B cell (primary cell): Measurements from ENCODE around the gene TMEM222. TPM values are rescaled to one million over a fixed set of nuclear protein-coding genes. Genes with fewer than 3 reads are reported as not detected.
A peak's percentile ranks its signal among the peaks of the same experiment; 100 is the strongest.

ENCODE experiments used
- ATAC-seq: fragments of 200-7000 bp; cut with Tn5 transposase; one replicate; pipeline ENCODE4 v1.10.0; 2021; ENCODE audit warnings: low read depth, mild to moderate bottlenecking, moderate number of reproducible peaks, moderate library complexity
- CTCF ChIA-PET: fragments of 350-600 bp; sonication (Branson Sonifier 250); formaldehyde crosslinking; loops from one replicate; lab custom pipeline; 2021; ENCODE audit warnings: antibody characterized with exemption, inconsistent platforms; lab: Charles Lee
- POLR2A ChIA-PET: fragments of 350-600 bp; sonication (Branson Sonifier 250); formaldehyde crosslinking; loops from one replicate; lab custom pipeline; 2021; ENCODE audit warnings: antibody characterized with exemption; lab: Charles Lee
- DNase-seq: peaks from one replicate; pipeline ENCODE4 v3.0.0; 2013
- H2AFZ ChIP-seq: 2 replicates; pipeline ENCODE4 v1.6.1; 2012; ENCODE audit warnings: mild to moderate bottlenecking, low read depth, low read length; ENCODE audit not compliant: insufficient read depth, poor library complexity, severe bottlenecking
- H3K27ac ChIP-seq, 2 donors: 1 replicate in 1 of 2; 2 replicates in 1 of 2; pipeline ENCODE4 v1.5.1; 2012 to 2013; ENCODE audit warnings: low read length in 2 of 2, mild to moderate bottlenecking in 2 of 2, moderate library complexity in 1 of 2
- H3K27me3 ChIP-seq, 4 experiments: fragments of 200-600 bp in 1 of 4; sonication (generic) in 1 of 4; replicated peaks in 1 of 4; 1 replicate in 2 of 4; 2 replicates in 2 of 4; pipeline versions ENCODE4 v1.6.1 to v1.7.0; 2013 to 2016; ENCODE audit warnings: low read length in 3 of 4, mild to moderate bottlenecking in 2 of 4, mixed read lengths in 1 of 4, moderate library complexity in 1 of 4; ENCODE audit not compliant: insufficient read depth in 4 of 4, control insufficient read depth in 3 of 4; ENCODE audit errors: control extremely low read depth in 1 of 4
- H3K36me3 ChIP-seq, 2 experiments: replicated peaks in 1 of 2; 1 replicate in 1 of 2; 2 replicates in 1 of 2; pipeline versions ENCODE4 v1.6.1 to v1.7.1; 2013; ENCODE audit warnings: low read length in 1 of 2; ENCODE audit not compliant: insufficient read depth in 2 of 2, control insufficient read depth in 1 of 2; ENCODE audit errors: control extremely low read depth in 1 of 2, extremely low read depth in 1 of 2
- H3K4me1 ChIP-seq, 2 donors: fragments of 200-600 bp in 1 of 2; sonication (generic) in 1 of 2; 1 replicate in 1 of 2; 2 replicates in 1 of 2; pipeline versions ENCODE4 v1.5.1 to v1.6.1; 2013 to 2017; ENCODE audit warnings: low read length in 2 of 2; ENCODE audit not compliant: control insufficient read depth in 2 of 2, insufficient read depth in 2 of 2
- H3K4me2 ChIP-seq: replicated peaks from 2 replicates; pipeline ENCODE3; 2012; ENCODE audit warnings: mild to moderate bottlenecking, low read depth, low read length; ENCODE audit not compliant: poor library complexity, severe bottlenecking
- H3K4me3 ChIP-seq, 5 experiments: fragments of 200-600 bp in 1 of 5; sonication (generic) in 1 of 5; 1 replicate in 3 of 5; 2 replicates in 2 of 5; pipeline versions ENCODE4 v1.5.1 to v1.7.0; 2011 to 2016; ENCODE audit warnings: low read length in 4 of 5, mild to moderate bottlenecking in 4 of 5, low read depth in 2 of 5, control low read depth in 1 of 5, moderate library complexity in 1 of 5; ENCODE audit not compliant: insufficient read depth in 1 of 5; ENCODE audit errors: control extremely low read depth in 1 of 5, extremely low read depth in 1 of 5
- H3K79me2 ChIP-seq: fragments of 200-600 bp; sonication (generic); one replicate; pipeline ENCODE4 v1.6.0; 2016; ENCODE audit warnings: low read length; ENCODE audit not compliant: control insufficient read depth, insufficient read depth
- H3K9ac ChIP-seq: fragments of 200-600 bp; sonication (generic); 2 replicates; pipeline ENCODE4 v1.6.1; 2017; ENCODE audit warnings: mild to moderate bottlenecking, low read length, moderate library complexity
- H3K9me3 ChIP-seq, 3 donors: one replicate each; pipeline versions ENCODE4 v1.6.1 to v1.7.1; 2013; ENCODE audit warnings: low read length in 2 of 3; ENCODE audit not compliant: control insufficient read depth in 2 of 3, insufficient read depth in 1 of 3; ENCODE audit errors: control extremely low read depth in 1 of 3
- H4K20me1 ChIP-seq: 2 replicates; pipeline ENCODE4 v1.6.0; 2012; ENCODE audit warnings: mild to moderate bottlenecking, low read length; ENCODE audit not compliant: insufficient read depth, control insufficient read depth, poor library complexity, severe bottlenecking
- H3K27ac Mint-ChIP-seq: one replicate; pipeline ENCODE4 v1.8.0; 2021; ENCODE audit warnings: mixed read lengths
- H3K27me3 Mint-ChIP-seq: one replicate; pipeline ENCODE4 v1.8.0; 2021; ENCODE audit warnings: mixed read lengths
- H3K4me1 Mint-ChIP-seq: one replicate; pipeline ENCODE4 v1.8.0; 2021; ENCODE audit warnings: mixed read lengths
- H3K4me3 Mint-ChIP-seq: one replicate; pipeline ENCODE4 v1.8.0; 2021; ENCODE audit warnings: mixed read lengths
- H3K9me3 Mint-ChIP-seq: one replicate; pipeline ENCODE4 v1.8.0; 2022; ENCODE audit warnings: mixed read lengths; ENCODE audit not compliant: insufficient read depth
- EZH2 ChIP-seq: IDR thresholded peaks from 2 replicates; pipeline ENCODE4 v1.6.1; 2012; ENCODE audit warnings: borderline replicate concordance, low read depth, mild to moderate bottlenecking, moderate library complexity, low read length; ENCODE audit not compliant: insufficient read depth, poor library complexity, severe bottlenecking
- WGBS: methylation state at CpG from one replicate; pipeline ENCODE4 v1.1.5; 2013; ENCODE audit warnings: missing lambda C conversion rate; ENCODE audit not compliant: insufficient coverage; 5-methylcytosine and 5-hydroxymethylcytosine counted together
- intact Hi-C: fragments of 100-400 bp; cut with micrococcal nuclease; formaldehyde crosslinking; loops from one replicate; pipeline ENCODE4 v1.10.0; 2022
- polyA plus RNA-seq: library from polyadenylated mRNA; depleted of rRNA; stranded (reverse); fragments of >200 nt; gene quantifications from 2 replicates; pipeline ENCODE4 v1.2.3, GENCODE V29; 2012
- total RNA-seq, 2 donors: library from RNA; stranded (reverse); fragments of 120-200 nt in 1 of 2; gene quantifications; 1 replicate in 1 of 2; 2 replicates in 1 of 2; pipeline versions ENCODE4 v1.2.3 to v1.2.4, GENCODE V29; 2013 to 2022
- TF ChIP-seq, protein P1 (sequence below): fragments of 200-600 bp; IDR thresholded peaks from one replicate; pipeline ENCODE4 v1.8.0; 2022; ENCODE audit warnings: antibody characterized with exemption, mild to moderate bottlenecking

The TMEM222 gene
- total and polyA plus RNA-seq, 2 donors (not counting 1 experiment from before 2014, with no cell fraction given) = 44.2 to 80.9 TPM

DNA sequence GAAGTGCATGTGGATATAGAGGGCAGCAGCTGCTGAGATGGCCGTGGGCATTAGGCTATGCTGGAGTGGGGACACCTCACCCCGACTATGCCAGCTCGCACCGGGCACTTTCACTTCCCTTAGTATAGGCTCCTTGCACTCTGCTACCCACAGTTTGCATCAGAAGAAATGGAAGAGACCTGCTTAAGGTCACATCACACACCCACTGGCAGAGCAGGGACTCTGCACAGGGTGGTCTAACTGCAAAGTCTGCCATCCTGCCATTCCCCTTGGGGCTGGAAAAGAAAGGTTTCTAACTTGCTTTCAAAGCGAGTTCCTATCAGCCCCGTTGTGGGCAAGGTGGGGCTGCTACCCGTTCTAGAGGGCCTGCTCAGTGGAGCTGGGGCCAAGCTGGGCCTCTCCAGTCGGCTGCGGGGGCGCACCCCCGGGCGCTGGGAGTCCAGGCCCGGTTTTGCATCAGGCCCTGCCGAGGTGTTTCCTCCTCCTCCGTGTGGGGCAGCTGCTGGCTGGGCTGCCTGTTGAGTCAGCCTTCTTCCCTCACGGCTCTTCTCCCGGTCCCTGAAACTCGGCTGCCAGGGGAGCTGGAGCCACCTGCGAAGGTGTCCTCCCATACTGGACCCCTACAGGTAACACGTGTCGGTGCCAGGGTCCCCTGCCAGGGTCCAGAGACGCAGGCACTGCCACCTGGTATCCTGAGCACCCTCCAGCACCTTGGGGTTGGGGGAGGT is 19.7 kb downstream of the TMEM222 start, which contains the start of gene SYTL1:
Gene SYTL1 (plus strand): TSS at position 498 of the 728 bp plus-strand sequence. CDS start 3,313 bp downstream, outside the sequence.
- H3K79me2 ChIP-seq = peaks cover 41% of the 10 kb centered on the region
- peak within 1 kb of the TSS; percentile 61 to 89 (median 79) for H3K4me3 ChIP-seq
- no peaks in the 10 kb centered on the region for H3K27me3 ChIP-seq
- H3K36me3 ChIP-seq = peaks cover 0 to 22% of the 10 kb centered on the region in 2 experiments
- H3K4me1 ChIP-seq = peaks cover 37 to 59% of the 10 kb centered on the region in 2 donors
- ATAC-seq (peak; percentile 78), DNase-seq (peak; percentile 89)
- TF ChIP-seq, protein P1, sequence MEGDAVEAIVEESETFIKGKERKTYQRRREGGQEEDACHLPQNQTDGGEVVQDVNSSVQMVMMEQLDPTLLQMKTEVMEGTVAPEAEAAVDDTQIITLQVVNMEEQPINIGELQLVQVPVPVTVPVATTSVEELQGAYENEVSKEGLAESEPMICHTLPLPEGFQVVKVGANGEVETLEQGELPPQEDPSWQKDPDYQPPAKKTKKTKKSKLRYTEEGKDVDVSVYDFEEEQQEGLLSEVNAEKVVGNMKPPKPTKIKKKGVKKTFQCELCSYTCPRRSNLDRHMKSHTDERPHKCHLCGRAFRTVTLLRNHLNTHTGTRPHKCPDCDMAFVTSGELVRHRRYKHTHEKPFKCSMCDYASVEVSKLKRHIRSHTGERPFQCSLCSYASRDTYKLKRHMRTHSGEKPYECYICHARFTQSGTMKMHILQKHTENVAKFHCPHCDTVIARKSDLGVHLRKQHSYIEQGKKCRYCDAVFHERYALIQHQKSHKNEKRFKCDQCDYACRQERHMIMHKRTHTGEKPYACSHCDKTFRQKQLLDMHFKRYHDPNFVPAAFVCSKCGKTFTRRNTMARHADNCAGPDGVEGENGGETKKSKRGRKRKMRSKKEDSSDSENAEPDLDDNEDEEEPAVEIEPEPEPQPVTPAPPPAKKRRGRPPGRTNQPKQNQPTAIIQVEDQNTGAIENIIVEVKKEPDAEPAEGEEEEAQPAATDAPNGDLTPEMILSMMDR = no peak
- TF ChIP-seq EZH2 = no peak
- POLR2A ChIA-PET = interaction anchor here (0.7 to 2.1 kb wide), 10 partner anchors 8 to 791 kb away, joined by 3 to 16 read pairs (median 4); partner anchors contain the start of genes MAP3K6 and WASF2
- H3K27ac ChIP-seq = peak within 1 kb of the TSS; percentile 85 to 88
- Mint-ChIP-seq H3K4me1 (peaks cover 64% of the 10 kb centered on the region), H3K27me3 (no peaks in the 10 kb centered on the region), H3K9me3 (no peaks in the 10 kb centered on the region), H3K4me3 (peak within 1 kb of the TSS; percentile 96), H3K27ac (peak within 1 kb of the TSS; percentile 98)
- no peaks in the 10 kb centered on the region for H4K20me1 ChIP-seq
- CTCF ChIA-PET = interaction anchor here (0.6 to 12.7 kb wide), 21 partner anchors 8 to 321 kb away, joined by 3 to 132 read pairs (median 4); partner anchors contain the start of gene MAP3K6
- intact Hi-C loops = loop anchor here (1.0 kb wide), 4 partner anchors 8 to 24 kb away; partner anchors contain the start of gene TMEM222
- 0% methylated on average over 18 of the region's 22 CpGs for WGBS
- H3K4me2 ChIP-seq = peak within 1 kb of the TSS; percentile 89
- H2AFZ ChIP-seq = peak within 1 kb of the TSS; percentile 84
- H3K9me3 ChIP-seq = peaks cover 0 to 7% (median 0%) of the 10 kb centered on the region in 3 donors
- peak within 1 kb of the TSS; percentile 77 for H3K9ac ChIP-seq
